OCI-LY1 (cell line): ENCODE measurements around the gene YIPF5.

Source experiments
- CTCF ChIP-seq: fragments of 200-600 bp; sonication (generic), shearing (Covaris generic); IDR thresholded peaks from 2 replicates; pipeline ENCODE4 v1.5.1; 2017; ENCODE audit warnings: mild to moderate bottlenecking, antibody characterized with exemption, low read length, moderate library complexity, mixed read lengths
- EZH2 ChIP-seq: fragments of 200-600 bp; sonication (generic), shearing (Covaris generic); IDR thresholded peaks from 2 replicates; pipeline ENCODE4 v1.8.0; 2017; ENCODE audit warnings: borderline replicate concordance, mixed run types, mild to moderate bottlenecking, antibody characterized with exemption, low read length, moderate library complexity, mixed read lengths

DNA sequence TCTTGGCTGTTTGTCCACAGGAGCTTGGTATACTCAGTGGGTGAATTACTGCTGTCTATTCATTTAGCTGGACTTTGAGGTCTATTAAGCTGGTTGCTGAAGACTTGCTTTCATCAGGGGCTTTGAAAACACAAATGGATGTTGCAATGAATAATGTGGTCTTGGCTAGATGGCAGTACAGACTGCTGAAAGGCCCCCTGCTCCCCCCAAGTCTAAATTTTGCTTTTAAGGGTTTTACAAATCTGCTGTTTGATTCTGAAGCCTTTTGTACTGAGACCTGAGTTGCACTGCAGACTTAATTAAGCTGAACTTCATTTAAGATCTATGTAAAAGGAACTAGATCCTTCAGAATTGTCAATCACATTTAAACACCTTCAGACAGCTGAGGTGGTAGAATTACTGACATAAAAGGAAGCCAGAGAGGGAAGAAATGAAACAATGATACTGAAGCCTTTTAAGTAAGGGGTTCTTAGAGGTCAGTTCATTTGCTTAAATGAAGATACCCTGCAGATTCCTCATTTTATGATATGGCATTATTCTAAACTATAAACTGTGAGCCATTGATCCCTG is 37.5 kb upstream of the YIPF5 start:
- no peak for TF ChIP-seq EZH2
- no peak for TF ChIP-seq CTCF
